GM19395 (cell line): Measurements from ENCODE around the gene DUSP16.

Experiments used
- ATAC-seq: cut with Tn5 transposase; IDR thresholded peaks from one replicate; pipeline ENCODE4 v1.9.1; 2021; ENCODE audit warnings: mild to moderate bottlenecking, moderate library complexity; ENCODE audit not compliant: unreplicated experiment

DUSP16 gene

GRCh38 chr12:12550277-12550676 lies 12.4 kb downstream of the DUSP16 start:
- no peak for ATAC-seq

- no peak for ATAC-seq
These were observed 13.2 kb downstream of the DUSP16 start for GRCh38 chr12:12549426-12549825.

- no peak for ATAC-seq
These were observed 13.9 kb downstream of the DUSP16 start for GRCh38 chr12:12548713-12549112.

GRCh38 chr12:12546314-12546772 lies 16.3 kb downstream of the DUSP16 start:
- no peak for ATAC-seq

DNA sequence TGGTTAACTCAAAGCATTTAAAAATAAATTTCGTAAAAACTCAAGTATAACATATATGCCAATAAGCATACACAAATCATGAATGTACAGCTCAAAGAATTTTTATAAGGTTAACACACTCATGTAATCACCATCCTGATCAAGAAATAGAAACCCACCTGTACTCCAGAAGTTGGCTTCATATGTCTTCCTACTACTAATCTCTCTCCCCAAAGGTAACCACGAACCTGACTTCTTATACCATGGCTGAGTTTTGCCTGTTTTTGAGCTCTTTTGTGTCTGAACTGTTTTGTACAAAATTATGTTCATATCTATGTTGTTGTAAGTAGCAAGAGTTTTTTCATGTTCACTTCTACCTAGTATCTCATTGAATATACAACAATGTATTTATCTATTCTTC lies 18.7 kb downstream of the DUSP16 start:
- ATAC-seq: no peak

GRCh38 chr12:12542964-12543363 lies 19.7 kb downstream of the DUSP16 start:
- no peak for ATAC-seq

DNA sequence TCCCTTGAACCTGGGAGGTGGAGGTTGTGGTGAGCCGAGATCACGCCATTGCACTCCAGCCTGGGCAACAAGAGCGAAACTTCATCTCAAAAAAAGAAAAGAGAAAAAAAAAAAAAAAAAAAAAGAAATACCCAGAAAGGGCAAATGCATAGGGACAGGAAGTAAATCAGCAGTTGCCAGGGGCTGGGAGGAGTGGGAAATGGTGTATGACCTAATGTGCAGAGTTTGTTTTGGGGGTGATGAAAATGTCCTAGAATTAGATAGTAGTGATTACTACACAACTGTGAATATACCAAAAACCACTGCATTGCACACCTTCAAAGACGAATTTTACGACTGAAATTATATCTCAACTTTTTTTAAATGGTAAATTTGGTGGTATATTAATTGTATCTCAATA lies 20.4 kb downstream of the DUSP16 start:
- ATAC-seq: no peak

DNA sequence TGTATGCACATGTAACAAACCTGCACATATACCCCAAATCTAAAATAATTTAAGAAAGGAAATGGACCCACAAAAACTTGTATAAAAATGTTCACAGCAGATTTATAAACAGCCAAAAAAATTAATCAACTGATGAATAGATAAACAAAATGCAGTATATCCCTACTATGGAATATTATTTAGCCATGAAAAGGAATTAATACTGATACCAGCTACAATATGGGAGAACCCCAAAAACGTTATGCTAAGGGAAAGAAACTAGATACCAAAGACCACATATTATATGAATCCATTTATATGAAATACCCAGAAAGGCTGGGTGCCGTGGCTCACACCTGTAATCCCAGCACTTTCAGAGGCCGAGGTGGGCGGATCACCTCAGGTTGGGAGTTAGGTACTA lies 20.9 kb downstream of the DUSP16 start:
- no peak for ATAC-seq

DNA sequence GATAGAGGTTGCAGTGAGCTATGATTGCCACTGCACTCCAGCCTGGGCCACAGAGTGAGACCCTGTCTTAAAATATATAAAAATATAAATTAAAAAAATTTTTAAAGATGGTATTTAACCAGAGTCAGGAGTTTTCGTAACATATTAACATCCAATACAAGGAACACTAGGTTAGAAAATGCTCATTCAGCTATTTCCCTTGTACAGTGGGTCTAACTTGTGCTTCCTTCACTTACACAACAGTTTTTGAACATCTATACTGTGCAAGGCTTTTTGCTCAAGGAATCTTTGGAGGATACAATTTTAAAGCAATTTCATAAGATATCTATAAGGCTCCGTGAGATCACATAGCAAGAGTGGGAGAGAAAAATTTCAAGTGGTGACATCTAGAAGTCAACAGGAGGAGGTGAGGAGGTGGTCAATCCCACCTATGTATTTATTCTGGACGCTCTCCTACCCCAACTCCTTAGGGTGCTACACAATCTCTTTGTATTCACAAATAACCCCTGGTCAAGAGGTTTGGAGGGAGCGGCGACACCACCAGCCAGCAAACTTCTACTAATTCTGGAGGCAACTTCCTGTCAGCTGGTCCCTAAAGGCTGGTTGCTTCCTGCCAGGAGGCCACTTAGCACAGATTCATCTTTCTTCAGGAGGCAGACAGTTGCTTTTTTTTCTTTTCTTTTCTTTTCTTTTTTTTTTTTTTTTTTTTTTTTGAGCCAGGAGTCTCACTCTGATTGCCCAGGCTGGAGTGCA lies 22.2 kb downstream of the DUSP16 start:
- ATAC-seq: peak; percentile 58

GRCh38 chr12:12539028-12539810 lies 23.4 kb downstream of the DUSP16 start:
- ATAC-seq: no peak

DNA sequence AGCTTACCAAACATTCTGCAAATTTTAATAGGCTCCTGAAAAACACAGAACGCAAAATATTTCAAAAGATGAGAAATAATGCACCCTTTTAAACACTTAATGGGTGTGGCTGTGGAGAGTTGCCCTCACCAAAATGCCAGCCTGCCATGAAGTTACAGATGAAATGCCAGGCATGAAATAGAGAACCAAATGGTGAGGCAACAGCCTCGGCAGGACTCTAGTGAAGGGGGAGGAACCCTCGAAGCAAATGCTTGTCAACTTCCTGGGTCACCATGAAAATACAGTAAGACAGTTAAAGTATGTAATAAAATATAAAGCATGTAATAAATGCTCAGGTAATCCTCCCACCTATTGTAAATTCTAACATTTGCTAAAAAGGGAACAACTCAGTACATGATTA lies 24.1 kb downstream of the DUSP16 start:
- ATAC-seq: no peak

GRCh38 chr12:12537421-12537820 lies 25.2 kb downstream of the DUSP16 start:
- no peak for ATAC-seq

DNA sequence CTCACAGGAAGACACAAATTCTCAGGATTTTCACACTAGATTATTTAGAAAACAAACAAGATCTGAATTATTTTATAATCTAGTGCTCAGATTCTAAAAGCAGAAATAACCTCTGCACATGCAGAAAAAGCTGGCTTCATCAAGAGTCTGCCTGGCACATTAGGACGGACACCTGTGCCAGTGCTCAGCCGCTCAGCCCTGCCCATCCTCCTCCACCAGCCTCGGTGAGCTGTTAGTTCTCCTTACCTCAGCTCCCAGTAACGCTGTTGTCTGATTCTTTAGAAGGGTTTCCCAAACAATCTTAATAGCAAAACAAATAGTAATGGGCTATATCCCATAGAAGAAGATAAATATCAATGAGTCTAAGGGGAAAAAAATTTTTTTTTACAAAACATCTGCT lies 27.7 kb downstream of the DUSP16 start:
- no peak for ATAC-seq

DNA sequence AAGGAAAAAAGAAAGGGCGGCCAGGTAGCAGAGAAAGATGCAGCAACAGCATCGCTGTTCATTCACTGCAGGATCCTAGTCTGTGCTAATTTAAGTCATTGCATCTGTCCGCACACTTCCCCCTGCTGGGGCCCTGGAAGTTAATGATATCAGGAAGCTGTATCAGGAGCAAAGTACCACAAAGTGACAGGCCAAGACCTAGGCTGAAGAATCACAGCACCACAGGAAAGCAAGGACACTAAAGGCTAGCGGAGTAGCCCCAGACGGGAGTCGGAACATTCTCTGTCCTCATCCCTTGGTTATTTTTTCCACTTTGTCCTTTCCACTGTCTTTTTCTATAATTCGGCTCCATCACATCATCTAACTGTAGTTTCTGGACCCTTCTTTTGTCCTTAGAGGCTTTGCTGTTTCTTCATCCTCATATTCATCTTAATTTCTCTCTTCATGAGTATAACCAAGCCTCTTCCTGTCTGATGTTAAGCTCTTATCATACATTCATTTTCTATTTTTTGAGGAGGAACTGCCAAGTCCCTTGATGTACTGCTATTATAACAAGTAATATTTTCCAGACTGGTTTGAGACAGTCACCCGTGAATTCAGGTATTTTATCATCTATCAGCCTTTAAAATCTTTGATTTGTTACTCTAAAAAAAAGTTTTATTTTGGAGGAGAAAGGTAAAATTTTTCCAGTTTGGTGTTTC lies 28.3 kb downstream of the DUSP16 start:
- ATAC-seq: no peak

DNA sequence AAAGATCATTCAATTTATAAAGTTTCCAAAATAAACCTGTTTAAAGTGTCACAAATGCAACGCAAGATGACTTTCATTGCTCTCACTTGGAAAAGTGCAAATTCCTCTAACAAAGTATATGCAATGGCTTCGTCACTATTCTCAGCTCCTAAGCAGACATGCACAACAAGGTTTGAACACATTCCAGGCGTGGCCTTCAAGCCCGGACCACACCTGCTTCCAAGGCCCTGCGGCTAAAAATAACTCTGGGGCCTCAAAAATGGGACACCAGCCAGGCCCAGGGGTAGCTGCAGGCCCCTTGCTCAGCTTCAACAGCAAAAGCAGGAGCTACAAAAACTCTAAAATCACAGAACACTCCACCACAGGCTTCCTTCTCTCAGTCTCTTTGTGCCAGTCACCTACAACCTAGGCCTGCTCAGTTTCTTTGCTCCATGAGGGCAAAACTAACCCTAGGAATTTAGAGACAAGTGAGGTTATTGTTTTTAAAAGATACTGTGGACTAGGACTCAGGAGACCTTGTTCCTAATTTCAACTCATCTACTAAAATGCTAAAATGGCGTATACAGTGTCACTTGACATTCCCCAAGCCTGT lies 29.3 kb downstream of the DUSP16 start:
- no peak for ATAC-seq

DNA sequence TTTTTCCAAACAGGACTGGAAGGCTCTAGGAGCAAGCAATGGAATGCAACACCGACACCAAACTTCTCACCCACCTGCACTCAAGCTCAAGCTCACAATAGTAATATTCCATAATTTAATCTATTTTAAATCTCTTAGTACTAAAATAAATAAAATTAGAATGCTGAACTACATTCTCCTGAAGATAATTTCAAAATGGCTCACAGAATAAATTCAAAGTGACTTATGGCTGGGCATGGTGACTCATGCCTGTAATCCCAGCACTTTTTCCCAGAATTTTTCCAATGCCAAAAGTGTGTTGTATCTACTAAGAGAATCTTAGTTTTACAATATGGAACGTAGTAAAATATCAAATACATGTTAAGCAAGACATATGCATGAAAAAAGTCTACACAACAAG lies 31.5 kb downstream of the DUSP16 start:
- no peak for ATAC-seq

GRCh38 chr12:12529783-12530421 lies 32.8 kb downstream of the DUSP16 start:
- no peak for ATAC-seq

- ATAC-seq: no peak
These were observed 34.0 kb downstream of the DUSP16 start for GRCh38 chr12:12528361-12529270.

DNA sequence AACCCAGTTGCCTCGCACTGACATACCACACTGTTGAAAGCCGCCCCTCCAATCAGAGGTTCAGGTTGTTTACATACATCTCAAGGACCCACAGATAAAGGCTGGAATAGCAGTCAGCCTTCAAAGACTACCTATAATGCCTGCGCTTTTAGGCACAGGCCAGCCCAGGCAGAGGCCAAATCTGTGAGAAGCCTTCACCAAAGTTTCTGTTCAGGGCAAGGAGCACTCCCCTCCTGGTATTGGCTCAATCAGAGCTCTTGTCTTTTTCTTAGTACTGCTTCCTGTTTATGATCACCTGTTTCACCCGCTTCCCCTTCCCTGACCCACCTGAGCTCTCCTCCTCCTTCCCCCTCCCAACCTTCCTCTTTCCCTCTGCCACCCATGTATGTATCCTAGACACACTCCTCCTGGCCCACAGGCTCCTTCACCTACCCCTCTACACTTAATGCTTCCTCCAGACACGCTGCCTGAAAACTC lies 34.8 kb downstream of the DUSP16 start:
- no peak for ATAC-seq

GRCh38 chr12:12524128-12524527 lies 38.5 kb downstream of the DUSP16 start:
- no peak for ATAC-seq
